ENCODE data around the gene IGFBP2. TPM values are rescaled to one million over a fixed set of nuclear protein-coding genes. Genes with fewer than 3 reads are reported as not detected.

IGFBP2 gene
- total and polyA plus RNA-seq, 9 of the 15 experiments (the other 6 are each of a cell fraction or from before 2014, with no cell fraction given), result 0.93 TPM; not detected in 8

DNA sequence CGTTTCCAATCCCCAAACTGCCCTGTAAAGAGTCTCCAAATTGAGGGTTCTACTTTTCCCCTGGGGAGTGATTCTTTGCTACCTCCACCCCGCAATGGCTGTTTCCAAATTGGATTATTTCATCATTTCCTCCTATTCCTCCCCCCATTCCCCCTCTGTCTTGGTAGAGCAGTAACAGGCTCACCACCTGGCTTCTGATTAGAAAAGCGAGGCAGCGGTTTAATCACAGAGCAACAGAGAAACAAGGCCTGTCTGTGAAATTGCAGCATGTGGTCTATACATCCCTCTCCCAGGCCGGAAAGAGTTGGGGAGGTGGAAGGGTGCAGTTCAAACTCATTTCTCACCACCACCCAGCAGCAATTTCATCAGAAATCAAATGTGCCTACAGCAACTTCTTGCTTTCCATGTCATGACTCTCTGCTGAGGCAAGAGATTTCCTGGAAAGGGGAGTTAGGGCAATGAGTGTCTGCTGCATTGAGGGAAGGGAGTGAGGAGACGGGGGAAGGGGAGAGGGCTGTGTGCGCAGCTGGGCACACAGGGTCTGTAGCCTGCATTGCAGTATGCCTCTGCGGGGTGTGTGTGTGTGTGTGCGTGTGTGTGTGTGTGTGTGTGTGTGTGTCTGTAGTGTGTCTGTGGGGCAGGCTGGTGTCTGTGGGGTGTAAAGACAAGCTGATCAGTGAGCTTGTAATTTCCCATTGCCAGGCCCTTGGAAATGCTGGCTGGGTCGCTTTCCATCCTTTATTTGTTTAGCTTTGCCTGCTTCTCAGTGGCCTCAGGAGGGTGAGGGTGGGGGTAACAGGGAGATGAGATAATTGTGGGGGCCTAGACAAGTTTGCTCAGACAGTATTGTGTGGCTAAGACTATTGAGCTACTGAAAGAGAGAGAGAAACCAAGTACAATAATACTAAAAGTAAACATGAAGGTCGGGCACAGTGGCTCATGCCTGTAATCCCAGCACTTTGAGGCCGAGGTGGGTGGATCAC, 13.5 kb upstream of the IGFBP2 start (continued):
- TF ChIP-seq, protein P1, sequence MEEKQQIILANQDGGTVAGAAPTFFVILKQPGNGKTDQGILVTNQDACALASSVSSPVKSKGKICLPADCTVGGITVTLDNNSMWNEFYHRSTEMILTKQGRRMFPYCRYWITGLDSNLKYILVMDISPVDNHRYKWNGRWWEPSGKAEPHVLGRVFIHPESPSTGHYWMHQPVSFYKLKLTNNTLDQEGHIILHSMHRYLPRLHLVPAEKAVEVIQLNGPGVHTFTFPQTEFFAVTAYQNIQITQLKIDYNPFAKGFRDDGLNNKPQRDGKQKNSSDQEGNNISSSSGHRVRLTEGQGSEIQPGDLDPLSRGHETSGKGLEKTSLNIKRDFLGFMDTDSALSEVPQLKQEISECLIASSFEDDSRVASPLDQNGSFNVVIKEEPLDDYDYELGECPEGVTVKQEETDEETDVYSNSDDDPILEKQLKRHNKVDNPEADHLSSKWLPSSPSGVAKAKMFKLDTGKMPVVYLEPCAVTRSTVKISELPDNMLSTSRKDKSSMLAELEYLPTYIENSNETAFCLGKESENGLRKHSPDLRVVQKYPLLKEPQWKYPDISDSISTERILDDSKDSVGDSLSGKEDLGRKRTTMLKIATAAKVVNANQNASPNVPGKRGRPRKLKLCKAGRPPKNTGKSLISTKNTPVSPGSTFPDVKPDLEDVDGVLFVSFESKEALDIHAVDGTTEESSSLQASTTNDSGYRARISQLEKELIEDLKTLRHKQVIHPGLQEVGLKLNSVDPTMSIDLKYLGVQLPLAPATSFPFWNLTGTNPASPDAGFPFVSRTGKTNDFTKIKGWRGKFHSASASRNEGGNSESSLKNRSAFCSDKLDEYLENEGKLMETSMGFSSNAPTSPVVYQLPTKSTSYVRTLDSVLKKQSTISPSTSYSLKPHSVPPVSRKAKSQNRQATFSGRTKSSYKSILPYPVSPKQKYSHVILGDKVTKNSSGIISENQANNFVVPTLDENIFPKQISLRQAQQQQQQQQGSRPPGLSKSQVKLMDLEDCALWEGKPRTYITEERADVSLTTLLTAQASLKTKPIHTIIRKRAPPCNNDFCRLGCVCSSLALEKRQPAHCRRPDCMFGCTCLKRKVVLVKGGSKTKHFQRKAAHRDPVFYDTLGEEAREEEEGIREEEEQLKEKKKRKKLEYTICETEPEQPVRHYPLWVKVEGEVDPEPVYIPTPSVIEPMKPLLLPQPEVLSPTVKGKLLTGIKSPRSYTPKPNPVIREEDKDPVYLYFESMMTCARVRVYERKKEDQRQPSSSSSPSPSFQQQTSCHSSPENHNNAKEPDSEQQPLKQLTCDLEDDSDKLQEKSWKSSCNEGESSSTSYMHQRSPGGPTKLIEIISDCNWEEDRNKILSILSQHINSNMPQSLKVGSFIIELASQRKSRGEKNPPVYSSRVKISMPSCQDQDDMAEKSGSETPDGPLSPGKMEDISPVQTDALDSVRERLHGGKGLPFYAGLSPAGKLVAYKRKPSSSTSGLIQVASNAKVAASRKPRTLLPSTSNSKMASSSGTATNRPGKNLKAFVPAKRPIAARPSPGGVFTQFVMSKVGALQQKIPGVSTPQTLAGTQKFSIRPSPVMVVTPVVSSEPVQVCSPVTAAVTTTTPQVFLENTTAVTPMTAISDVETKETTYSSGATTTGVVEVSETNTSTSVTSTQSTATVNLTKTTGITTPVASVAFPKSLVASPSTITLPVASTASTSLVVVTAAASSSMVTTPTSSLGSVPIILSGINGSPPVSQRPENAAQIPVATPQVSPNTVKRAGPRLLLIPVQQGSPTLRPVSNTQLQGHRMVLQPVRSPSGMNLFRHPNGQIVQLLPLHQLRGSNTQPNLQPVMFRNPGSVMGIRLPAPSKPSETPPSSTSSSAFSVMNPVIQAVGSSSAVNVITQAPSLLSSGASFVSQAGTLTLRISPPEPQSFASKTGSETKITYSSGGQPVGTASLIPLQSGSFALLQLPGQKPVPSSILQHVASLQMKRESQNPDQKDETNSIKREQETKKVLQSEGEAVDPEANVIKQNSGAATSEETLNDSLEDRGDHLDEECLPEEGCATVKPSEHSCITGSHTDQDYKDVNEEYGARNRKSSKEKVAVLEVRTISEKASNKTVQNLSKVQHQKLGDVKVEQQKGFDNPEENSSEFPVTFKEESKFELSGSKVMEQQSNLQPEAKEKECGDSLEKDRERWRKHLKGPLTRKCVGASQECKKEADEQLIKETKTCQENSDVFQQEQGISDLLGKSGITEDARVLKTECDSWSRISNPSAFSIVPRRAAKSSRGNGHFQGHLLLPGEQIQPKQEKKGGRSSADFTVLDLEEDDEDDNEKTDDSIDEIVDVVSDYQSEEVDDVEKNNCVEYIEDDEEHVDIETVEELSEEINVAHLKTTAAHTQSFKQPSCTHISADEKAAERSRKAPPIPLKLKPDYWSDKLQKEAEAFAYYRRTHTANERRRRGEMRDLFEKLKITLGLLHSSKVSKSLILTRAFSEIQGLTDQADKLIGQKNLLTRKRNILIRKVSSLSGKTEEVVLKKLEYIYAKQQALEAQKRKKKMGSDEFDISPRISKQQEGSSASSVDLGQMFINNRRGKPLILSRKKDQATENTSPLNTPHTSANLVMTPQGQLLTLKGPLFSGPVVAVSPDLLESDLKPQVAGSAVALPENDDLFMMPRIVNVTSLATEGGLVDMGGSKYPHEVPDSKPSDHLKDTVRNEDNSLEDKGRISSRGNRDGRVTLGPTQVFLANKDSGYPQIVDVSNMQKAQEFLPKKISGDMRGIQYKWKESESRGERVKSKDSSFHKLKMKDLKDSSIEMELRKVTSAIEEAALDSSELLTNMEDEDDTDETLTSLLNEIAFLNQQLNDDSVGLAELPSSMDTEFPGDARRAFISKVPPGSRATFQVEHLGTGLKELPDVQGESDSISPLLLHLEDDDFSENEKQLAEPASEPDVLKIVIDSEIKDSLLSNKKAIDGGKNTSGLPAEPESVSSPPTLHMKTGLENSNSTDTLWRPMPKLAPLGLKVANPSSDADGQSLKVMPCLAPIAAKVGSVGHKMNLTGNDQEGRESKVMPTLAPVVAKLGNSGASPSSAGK (IDR thresholded peaks at IDR 0.05), result peak; percentile 88
- TF ChIP-seq NR4A1 (CRISPR knock-in tag; IDR thresholded peaks at IDR 0.05), result no peak
- TF ChIP-seq NR4A1 (tag; IDR thresholded peaks at IDR 0.05), result peak; percentile 59; the same call in 1 of the 2 replicates
- TF ChIP-seq SAFB (IDR thresholded peaks at IDR 0.05; ENCODE audit: borderline replicate concordance, low read depth, low read length), result no peak
- no peak for TF ChIP-seq FOXK1 (CRISPR knock-in tag; IDR thresholded peaks at IDR 0.05; ENCODE audit: borderline replicate concordance)
- no peak for TF ChIP-seq XRCC4 (IDR thresholded peaks at IDR 0.05; ENCODE audit: extremely low read depth, insufficient read depth, insufficient read length)
- peak; percentile 45; the same call in 1 of the 2 replicates for TF ChIP-seq GABPB1 (CRISPR knock-in tag; IDR thresholded peaks at IDR 0.05)
- peak; percentile 90 for TF ChIP-seq ZNF589 (CRISPR knock-in tag; IDR thresholded peaks at IDR 0.05; ENCODE audit: low read depth)
- TF ChIP-seq ZNF584 (CRISPR knock-in tag; IDR thresholded peaks at IDR 0.05; ENCODE audit: low read depth), result peak; percentile 88
- TF ChIP-seq, protein P2, sequence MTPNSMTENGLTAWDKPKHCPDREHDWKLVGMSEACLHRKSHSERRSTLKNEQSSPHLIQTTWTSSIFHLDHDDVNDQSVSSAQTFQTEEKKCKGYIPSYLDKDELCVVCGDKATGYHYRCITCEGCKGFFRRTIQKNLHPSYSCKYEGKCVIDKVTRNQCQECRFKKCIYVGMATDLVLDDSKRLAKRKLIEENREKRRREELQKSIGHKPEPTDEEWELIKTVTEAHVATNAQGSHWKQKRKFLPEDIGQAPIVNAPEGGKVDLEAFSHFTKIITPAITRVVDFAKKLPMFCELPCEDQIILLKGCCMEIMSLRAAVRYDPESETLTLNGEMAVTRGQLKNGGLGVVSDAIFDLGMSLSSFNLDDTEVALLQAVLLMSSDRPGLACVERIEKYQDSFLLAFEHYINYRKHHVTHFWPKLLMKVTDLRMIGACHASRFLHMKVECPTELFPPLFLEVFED (CRISPR knock-in tag; conservative IDR thresholded peaks at IDR 0.05), result peak; percentile 91; the same call in 1 of the 2 replicates
- no peak for TF ChIP-seq ZNF79 (CRISPR knock-in tag; IDR thresholded peaks at IDR 0.05; ENCODE audit: low read depth)
